K562 (cell line): ENCODE results near the gene DLG4. TPM values are rescaled to one million over a fixed set of nuclear protein-coding genes. Genes with fewer than 3 reads are reported as not detected.

Experiments used
- DPF2 ChIP-seq: fragments of 450-650 bp; IDR thresholded peaks from 2 replicates; pipeline ENCODE4 v1.6.1; 2016
- ETS2 ChIP-seq: IDR thresholded peaks from 2 replicates; pipeline ENCODE4 v1.6.1; 2016; ENCODE audit warnings: borderline replicate concordance, missing genetic modification characterization, mild to moderate bottlenecking, moderate library complexity, missing compliant biosample characterization; ENCODE audit not compliant: poor library complexity, severe bottlenecking
- FOXK2 ChIP-seq, 2 experiments: fragments of 450-650 bp; IDR thresholded peaks in 1 of 2; conservative IDR thresholded peaks in 1 of 2; 2 replicates each; pipeline ENCODE4 v1.6.1; 2016; ENCODE audit warnings: low read depth in 2 of 2, mild to moderate bottlenecking in 1 of 2
- KLF6 ChIP-seq: fragments of 250-450 bp; sonication (Bioruptor Pico); IDR thresholded peaks from 2 replicates; pipeline ENCODE4 v1.4.0; 2020; ENCODE audit warnings: mild to moderate bottlenecking, moderate library complexity, borderline replicate concordance
- MCM2 ChIP-seq: fragments of 450-650 bp; IDR thresholded peaks from 2 replicates; pipeline ENCODE4 v1.6.1; 2017; ENCODE audit warnings: low read depth, mild to moderate bottlenecking
- NR2F6 ChIP-seq: fragments of 450-650 bp; formaldehyde crosslinking; IDR thresholded peaks from 2 replicates; pipeline ENCODE4 v1.4.0; 2020; ENCODE audit warnings: mild to moderate bottlenecking
- SMAD1 ChIP-seq: fragments of 150-350 bp; IDR thresholded peaks from 2 replicates; pipeline ENCODE4 v1.6.1; 2014; ENCODE audit warnings: low read length, low read depth; ENCODE audit not compliant: partially characterized antibody
- SREBF1 ChIP-seq: fragments of 150-350 bp; IDR thresholded peaks from 2 replicates; pipeline ENCODE4 v1.6.1; 2014; ENCODE audit warnings: antibody characterized with exemption, low read depth, low read length, borderline replicate concordance
- TAL1 ChIP-seq: fragments of 450-650 bp; IDR thresholded peaks from 2 replicates; pipeline ENCODE4 v1.6.1; 2016; ENCODE audit warnings: mild to moderate bottlenecking
- ZNF224 ChIP-seq: sonication (generic); formaldehyde crosslinking; IDR thresholded peaks from 2 replicates; pipeline ENCODE4 v1.8.0; 2022; ENCODE audit warnings: mild to moderate bottlenecking, missing genetic modification reagents
- ZNF561 ChIP-seq: fragments of 450-650 bp; formaldehyde crosslinking; conservative IDR thresholded peaks from 2 replicates; pipeline ENCODE4 v1.4.0; 2020; ENCODE audit warnings: mild to moderate bottlenecking, moderate library complexity
- ZNF583 ChIP-seq: fragments of 250-450 bp; sonication (Bioruptor Pico); IDR thresholded peaks from 2 replicates; pipeline ENCODE4 v1.4.0; 2020
- ZSCAN29 ChIP-seq: fragments of 450-650 bp; IDR thresholded peaks from 2 replicates; pipeline ENCODE4 v1.6.1; 2017
- polyA plus RNA-seq, 8 experiments: library from polyadenylated mRNA; depleted of rRNA in 4 of 8; stranded (reverse) in 5 of 8; unstranded in 3 of 8; fragments of >200 nt; fragmentation: Nextera tagmentation in 2 of 8; fragmentation: Illumina TruSeq in 1 of 8; extraction: Ambion mirVana in 2 of 8; extraction: Trizol in 1 of 8; gene quantifications; 2 replicates each; pipeline versions ENCODE4 v1.2.1 to v1.2.3, GENCODE V29; 2011 to 2014; ENCODE audit warnings: inconsistent platforms in 1 of 8, missing spikeins in 1 of 8
- total RNA-seq, 7 experiments: library from RNA; depleted of rRNA in 6 of 7; stranded (reverse); fragments of >200 nt in 6 of 7; fragmentation: Illumina TruSeq in 2 of 7; extraction: Trizol in 2 of 7; gene quantifications; 2 replicates each; pipeline versions ENCODE4 v1.2.1 to v1.2.3, GENCODE V29; 2011 to 2021; ENCODE audit warnings: low replicate concordance in 1 of 7
- TF ChIP-seq, protein P1 (sequence below): fragments of 250-450 bp; sonication (Bioruptor Pico); IDR thresholded peaks from 2 replicates; pipeline ENCODE4 v1.8.0; 2022; ENCODE audit warnings: inconsistent platforms, mild to moderate bottlenecking, moderate library complexity, borderline replicate concordance
- TF ChIP-seq, protein P2 (sequence below): fragments of 250-450 bp; sonication (Bioruptor Pico); IDR thresholded peaks from 2 replicates; pipeline ENCODE4 v1.4.0; 2020; ENCODE audit warnings: mild to moderate bottlenecking, moderate library complexity
- TF ChIP-seq, protein P3 (sequence below), 2 experiments: fragments of 200-800 bp in 1 of 2; sonication (Bioruptor generic) in 1 of 2; sonication (generic) in 1 of 2; formaldehyde crosslinking in 1 of 2; IDR thresholded peaks in 1 of 2; conservative IDR thresholded peaks in 1 of 2; 2 replicates each; pipeline versions ENCODE4 v1.5.0 to v1.6.1; 2016 to 2020; ENCODE audit warnings: missing compliant biosample characterization in 1 of 2, missing genetic modification characterization in 1 of 2, missing genetic modification reagents in 1 of 2
- TF ChIP-seq, protein P4 (sequence below): sonication (generic); formaldehyde crosslinking; IDR thresholded peaks from 2 replicates; pipeline ENCODE4 v1.8.0; 2022; ENCODE audit warnings: mild to moderate bottlenecking, missing genetic modification reagents, borderline replicate concordance

DLG4 gene
- total and polyA plus RNA-seq, 9 of the 15 experiments (the other 6 are each of a cell fraction or from before 2014, with no cell fraction given) = 0.03 to 12.0 (median 4.1) TPM

DNA sequence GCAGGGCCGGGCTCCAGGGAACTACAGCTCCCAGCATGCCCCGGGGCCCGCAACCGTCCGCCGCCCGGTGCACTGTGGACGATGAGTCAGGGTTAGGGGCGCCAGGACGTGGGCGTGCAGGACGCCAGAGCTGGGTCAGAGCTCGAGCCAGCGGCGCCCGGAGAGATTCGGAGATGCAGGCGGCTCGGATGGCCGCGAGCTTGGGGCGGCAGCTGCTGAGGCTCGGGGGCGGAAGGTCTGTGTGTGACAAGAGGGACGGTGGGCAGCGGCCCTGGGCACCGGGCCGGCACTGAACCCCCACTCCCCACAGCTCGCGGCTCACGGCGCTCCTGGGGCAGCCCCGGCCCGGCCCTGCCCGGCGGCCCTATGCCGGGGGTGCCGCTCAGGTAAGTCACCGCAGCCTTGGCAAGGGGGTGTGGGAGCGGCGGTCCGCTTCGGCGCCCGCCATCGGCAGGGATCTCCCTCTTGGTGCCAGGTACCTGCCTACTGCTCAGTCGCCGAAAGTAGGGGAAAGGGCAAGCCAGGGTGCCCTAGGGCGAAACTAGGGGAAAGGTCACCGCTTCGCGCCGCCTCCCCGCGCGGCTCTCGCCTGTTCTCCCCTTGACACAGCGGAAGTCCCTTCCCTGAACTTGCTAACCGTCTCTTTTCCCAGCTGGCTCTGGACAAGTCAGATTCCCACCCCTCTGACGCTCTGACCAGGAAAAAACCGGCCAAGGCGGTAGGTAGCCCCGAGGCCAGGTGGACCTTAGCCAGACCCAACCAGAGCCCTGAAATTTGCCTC, at the start of gene DLG4, which contains the start of gene ACADVL (continued):
- TF ChIP-seq, protein P1, sequence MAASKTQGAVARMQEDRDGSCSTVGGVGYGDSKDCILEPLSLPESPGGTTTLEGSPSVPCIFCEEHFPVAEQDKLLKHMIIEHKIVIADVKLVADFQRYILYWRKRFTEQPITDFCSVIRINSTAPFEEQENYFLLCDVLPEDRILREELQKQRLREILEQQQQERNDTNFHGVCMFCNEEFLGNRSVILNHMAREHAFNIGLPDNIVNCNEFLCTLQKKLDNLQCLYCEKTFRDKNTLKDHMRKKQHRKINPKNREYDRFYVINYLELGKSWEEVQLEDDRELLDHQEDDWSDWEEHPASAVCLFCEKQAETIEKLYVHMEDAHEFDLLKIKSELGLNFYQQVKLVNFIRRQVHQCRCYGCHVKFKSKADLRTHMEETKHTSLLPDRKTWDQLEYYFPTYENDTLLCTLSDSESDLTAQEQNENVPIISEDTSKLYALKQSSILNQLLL (CRISPR knock-in tag) = no peak
- TF ChIP-seq KLF6 (CRISPR knock-in tag) = no peak
- TF ChIP-seq, protein P2, sequence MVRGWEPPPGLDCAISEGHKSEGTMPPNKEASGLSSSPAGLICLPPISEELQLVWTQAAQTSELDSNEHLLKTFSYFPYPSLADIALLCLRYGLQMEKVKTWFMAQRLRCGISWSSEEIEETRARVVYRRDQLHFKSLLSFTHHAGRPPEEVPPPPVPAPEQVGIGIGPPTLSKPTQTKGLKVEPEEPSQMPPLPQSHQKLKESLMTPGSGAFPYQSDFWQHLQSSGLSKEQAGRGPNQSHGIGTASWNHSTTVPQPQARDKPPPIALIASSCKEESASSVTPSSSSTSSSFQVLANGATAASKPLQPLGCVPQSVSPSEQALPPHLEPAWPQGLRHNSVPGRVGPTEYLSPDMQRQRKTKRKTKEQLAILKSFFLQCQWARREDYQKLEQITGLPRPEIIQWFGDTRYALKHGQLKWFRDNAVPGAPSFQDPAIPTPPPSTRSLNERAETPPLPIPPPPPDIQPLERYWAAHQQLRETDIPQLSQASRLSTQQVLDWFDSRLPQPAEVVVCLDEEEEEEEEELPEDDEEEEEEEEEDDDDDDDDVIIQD (CRISPR knock-in tag) = no peak
- TF ChIP-seq, protein P3, sequence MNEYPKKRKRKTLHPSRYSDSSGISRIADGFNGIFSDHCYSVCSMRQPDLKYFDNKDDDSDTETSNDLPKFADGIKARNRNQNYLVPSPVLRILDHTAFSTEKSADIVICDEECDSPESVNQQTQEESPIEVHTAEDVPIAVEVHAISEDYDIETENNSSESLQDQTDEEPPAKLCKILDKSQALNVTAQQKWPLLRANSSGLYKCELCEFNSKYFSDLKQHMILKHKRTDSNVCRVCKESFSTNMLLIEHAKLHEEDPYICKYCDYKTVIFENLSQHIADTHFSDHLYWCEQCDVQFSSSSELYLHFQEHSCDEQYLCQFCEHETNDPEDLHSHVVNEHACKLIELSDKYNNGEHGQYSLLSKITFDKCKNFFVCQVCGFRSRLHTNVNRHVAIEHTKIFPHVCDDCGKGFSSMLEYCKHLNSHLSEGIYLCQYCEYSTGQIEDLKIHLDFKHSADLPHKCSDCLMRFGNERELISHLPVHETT (CRISPR knock-in tag; conservative IDR thresholded peaks at IDR 0.05 in 1 of 2, IDR thresholded peaks at IDR 0.05 in 1 of 2) = no peak
- no peak for TF ChIP-seq DPF2
- no peak for TF ChIP-seq ZNF224 (CRISPR knock-in tag)
- no peak for TF ChIP-seq ETS2
- no peak for TF ChIP-seq SREBF1
- TF ChIP-seq, protein P4, sequence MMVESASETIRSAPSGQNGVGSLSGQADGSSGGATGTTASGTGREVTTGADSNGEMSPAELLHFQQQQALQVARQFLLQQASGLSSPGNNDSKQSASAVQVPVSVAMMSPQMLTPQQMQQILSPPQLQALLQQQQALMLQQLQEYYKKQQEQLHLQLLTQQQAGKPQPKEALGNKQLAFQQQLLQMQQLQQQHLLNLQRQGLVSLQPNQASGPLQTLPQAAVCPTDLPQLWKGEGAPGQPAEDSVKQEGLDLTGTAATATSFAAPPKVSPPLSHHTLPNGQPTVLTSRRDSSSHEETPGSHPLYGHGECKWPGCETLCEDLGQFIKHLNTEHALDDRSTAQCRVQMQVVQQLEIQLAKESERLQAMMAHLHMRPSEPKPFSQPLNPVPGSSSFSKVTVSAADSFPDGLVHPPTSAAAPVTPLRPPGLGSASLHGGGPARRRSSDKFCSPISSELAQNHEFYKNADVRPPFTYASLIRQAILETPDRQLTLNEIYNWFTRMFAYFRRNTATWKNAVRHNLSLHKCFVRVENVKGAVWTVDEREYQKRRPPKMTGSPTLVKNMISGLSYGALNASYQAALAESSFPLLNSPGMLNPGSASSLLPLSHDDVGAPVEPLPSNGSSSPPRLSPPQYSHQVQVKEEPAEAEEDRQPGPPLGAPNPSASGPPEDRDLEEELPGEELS (CRISPR knock-in tag) = no peak
- no peak for TF ChIP-seq FOXK2 (conservative IDR thresholded peaks at IDR 0.05 in 1 of 2, IDR thresholded peaks at IDR 0.05 in 1 of 2; ENCODE audit: low read depth in 2 of 2)
- 0 out of 2 replicates have a peak, but pooled peaks have one; percentile 71 for TF ChIP-seq NR2F6 (CRISPR knock-in tag)
- no peak for TF ChIP-seq TAL1
- no peak for TF ChIP-seq SMAD1
- TF ChIP-seq ZSCAN29 = no peak
- no peak for TF ChIP-seq ZNF561
- TF ChIP-seq MCM2 = no peak
- 0 out of 2 replicates have a peak, but pooled peaks have one; percentile 51 for TF ChIP-seq ZNF583 (CRISPR knock-in tag)
